Cardiac muscle cell (in vitro differentiated cells and primary cell): ENCODE results near the gene CALN1. TPM values are rescaled to one million over a fixed set of nuclear protein-coding genes. Genes with fewer than 3 reads are reported as not detected.

Source experiments
- DNase-seq, 2 donors: peaks; one replicate each; pipeline versions ENCODE4 v3.0.0 to v3.0.0-alpha.2; 2010 to 2017; ENCODE audit warnings: low read depth in 1 of 2, low spot score in 1 of 2
- H3K27ac ChIP-seq: fragments of 200-600 bp; sonication (generic); 2 replicates; pipeline ENCODE4 v1.5.1; 2016
- H3K27me3 ChIP-seq: fragments of 200-600 bp; sonication (generic); 2 replicates; pipeline ENCODE4 v1.6.0; 2016; ENCODE audit warnings: control low read depth
- H3K36me3 ChIP-seq: fragments of 200-600 bp; sonication (generic); 2 replicates; pipeline ENCODE4 v1.5.1; 2016; ENCODE audit warnings: control low read depth
- H3K4me1 ChIP-seq: fragments of 200-600 bp; sonication (generic); 2 replicates; pipeline ENCODE4 v1.8.1; 2017; ENCODE audit warnings: low read depth, mild to moderate bottlenecking, mixed run types
- H3K4me3 ChIP-seq: fragments of 200-600 bp; sonication (generic); 2 replicates; pipeline ENCODE4 v1.5.1; 2016; ENCODE audit warnings: mild to moderate bottlenecking
- H3K9me3 ChIP-seq: fragments of 200-600 bp; sonication (generic); 2 replicates; pipeline ENCODE4 v1.5.1; 2017; ENCODE audit warnings: low read depth, mild to moderate bottlenecking, control low read depth
- CTCF ChIP-seq: IDR thresholded peaks from 2 replicates; pipeline ENCODE4 v1.5.1; 2012; ENCODE audit warnings: low read depth, mild to moderate bottlenecking, low read length
- polyA plus RNA-seq: library from polyadenylated mRNA; unstranded; fragments of >200 nt; fragmentation: Nextera tagmentation; extraction: Ambion mirVana; gene quantifications from 2 replicates; pipeline ENCODE4 v1.2.1, GENCODE V29; 2016
- total RNA-seq: library from RNA; depleted of rRNA; stranded (reverse); fragments of >200 nt; gene quantifications from 2 replicates; pipeline ENCODE4 v1.2.3, GENCODE V29; 2016

The CALN1 gene
- total and polyA plus RNA-seq, 2 experiments from 2014 or later = 0.03 to 0.18 TPM

GRCh38 chr7:72437061-72437585, 25.0 kb upstream of the CALN1 start:
- no peak for TF ChIP-seq CTCF
- Histone ChIP-seq H3K27me3 (no peaks in the 10 kb centered on the region), H3K36me3 (no peaks in the 10 kb centered on the region), H3K9me3 (no peaks in the 10 kb centered on the region), H3K4me1 (no peaks in the 10 kb centered on the region), H3K27ac (no peak overlapping the region), H3K4me3 (no peak overlapping the region)
- no peak for DNase-seq

GRCh38 chr7:72435925-72436480, 23.9 kb upstream of the CALN1 start:
- DNase-seq = no peak
- no peak for TF ChIP-seq CTCF
- Histone ChIP-seq H3K36me3 (no peaks in the 10 kb centered on the region), H3K9me3 (no peaks in the 10 kb centered on the region), H3K4me3 (no peak overlapping the region), H3K4me1 (no peaks in the 10 kb centered on the region), H3K27ac (no peak overlapping the region), H3K27me3 (no peaks in the 10 kb centered on the region)

- DNase-seq = peak in 1 of 2 donors; percentile 2
- H3K4me3 ChIP-seq = no peak overlapping the region
- no peaks in the 10 kb centered on the region for H3K36me3 ChIP-seq
- no peaks in the 10 kb centered on the region for H3K27me3 ChIP-seq
- H3K27ac ChIP-seq = no peak overlapping the region
- no peaks in the 10 kb centered on the region for H3K9me3 ChIP-seq
- no peak for TF ChIP-seq CTCF
- no peaks in the 10 kb centered on the region for H3K4me1 ChIP-seq
Measured at GRCh38 chr7:72435366-72435765, 23.2 kb upstream of the CALN1 start.

- H3K27ac ChIP-seq = no peak overlapping the region
- H3K4me3 ChIP-seq = no peak overlapping the region
- no peaks in the 10 kb centered on the region for H3K27me3 ChIP-seq
- no peaks in the 10 kb centered on the region for H3K4me1 ChIP-seq
- H3K9me3 ChIP-seq = no peaks in the 10 kb centered on the region
- DNase-seq = no peak
- TF ChIP-seq CTCF = no peak
- no peaks in the 10 kb centered on the region for H3K36me3 ChIP-seq
Measured at GRCh38 chr7:72430531-72430930, 18.4 kb upstream of the CALN1 start.

- Histone ChIP-seq H3K4me1 (no peaks in the 10 kb centered on the region), H3K9me3 (no peaks in the 10 kb centered on the region), H3K27ac (no peak overlapping the region), H3K4me3 (no peak overlapping the region), H3K36me3 (no peaks in the 10 kb centered on the region), H3K27me3 (no peaks in the 10 kb centered on the region)
- DNase-seq = no peak
- no peak for TF ChIP-seq CTCF
Measured at GRCh38 chr7:72429316-72429715, 17.2 kb upstream of the CALN1 start.

GRCh38 chr7:72416846-72417245, 4.7 kb upstream of the CALN1 start:
- TF ChIP-seq CTCF = no peak
- H3K27me3 ChIP-seq = no peaks in the 10 kb centered on the region
- no peaks in the 10 kb centered on the region for H3K36me3 ChIP-seq
- no peak overlapping the region for H3K27ac ChIP-seq
- H3K4me1 ChIP-seq = no peaks in the 10 kb centered on the region
- no peak for DNase-seq
- H3K9me3 ChIP-seq = no peaks in the 10 kb centered on the region
- H3K4me3 ChIP-seq = no peak overlapping the region
